GM19023 (cell line): ENCODE results near the gene RHBDL1.
A peak's percentile ranks its signal among the peaks of the same experiment; 100 is the strongest.

Experiments used
- ATAC-seq: cut with Tn5 transposase; IDR thresholded peaks from one replicate; pipeline ENCODE4 v1.9.1; 2021; ENCODE audit warnings: mild to moderate bottlenecking, moderate library complexity; ENCODE audit not compliant: unreplicated experiment

Gene RHBDL1

GRCh38 chr16:716768-717325 is 41.4 kb downstream of the RHBDL1 start:
- no peak for ATAC-seq

- ATAC-seq = no peak
Measured at GRCh38 chr16:717450-718245, 42.2 kb downstream of the RHBDL1 start.

- ATAC-seq = no peak
Measured at GRCh38 chr16:718389-718788, 42.9 kb downstream of the RHBDL1 start.

- ATAC-seq = no peak
Measured at GRCh38 chr16:718922-719321, 43.5 kb downstream of the RHBDL1 start.

GRCh38 chr16:719815-720446 is 44.5 kb downstream of the RHBDL1 start:
- no peak for ATAC-seq

- ATAC-seq = peak; percentile 18
Measured at GRCh38 chr16:720447-720989, 45.0 kb downstream of the RHBDL1 start.

- peak; percentile 72 for ATAC-seq
Measured at GRCh38 chr16:720990-721764, 45.7 kb downstream of the RHBDL1 start, which contains the start of gene ANTKMT. Gene ANTKMT (plus strand): TSS chr16:721146. CDS start chr16:721275, 129 bp downstream.

- ATAC-seq = no peak
Measured at GRCh38 chr16:721765-722540, 46.5 kb downstream of the RHBDL1 start.

- ATAC-seq = no peak
Measured at GRCh38 chr16:722835-723633, 47.6 kb downstream of the RHBDL1 start.

- no peak for ATAC-seq
Measured at GRCh38 chr16:723695-724094, 48.2 kb downstream of the RHBDL1 start.

GRCh38 chr16:724188-725040 is 48.9 kb downstream of the RHBDL1 start:
- ATAC-seq = no peak

- ATAC-seq = no peak
Measured at GRCh38 chr16:725041-725376, 49.5 kb downstream of the RHBDL1 start.

- ATAC-seq = no peak
Measured at GRCh38 chr16:725463-726187, 50.2 kb downstream of the RHBDL1 start.

- ATAC-seq = no peak
Measured at GRCh38 chr16:726188-726437, 50.6 kb downstream of the RHBDL1 start.

- peak; percentile 35 for ATAC-seq
Measured at GRCh38 chr16:726438-727290, 51.2 kb downstream of the RHBDL1 start, which contains the start of the genes CCDC78 and HAGHL. Gene CCDC78 (minus strand): TSS chr16:726443. CDS start chr16:726367, 76 bp downstream. Gene HAGHL (plus strand): TSS chr16:727106. CDS start chr16:727510, 404 bp downstream.

GRCh38 chr16:727291-727977 is 52.0 kb downstream of the RHBDL1 start:
- ATAC-seq = no peak
